ENCODE results near the gene ATP8A1.

Gene ATP8A1

GRCh38 chr4:42425146-42426065 is 231.5 kb downstream of the ATP8A1 start:
- Histone ChIP-seq H3K79me2 (ENCODE audit: insufficient read depth, low read length) (no peaks in the 10 kb centered on the region), H4K20me1 (ENCODE audit: insufficient read depth, low read length) (no peaks in the 10 kb centered on the region), H3K9me3 (ENCODE audit: insufficient read depth, low read length, severe bottlenecking) (no peaks in the 10 kb centered on the region), H3K9ac (ENCODE audit: low read depth, low read length) (no peak overlapping the region), H3K27me3 (ENCODE audit: insufficient read depth, low read length, poor library complexity) (no peaks in the 10 kb centered on the region), H3K27ac (ENCODE audit: low read length) (no peak overlapping the region), H2AFZ (ENCODE audit: low read depth, low read length) (no peak overlapping the region), H3K4me2 (ENCODE audit: insufficient read depth, low read length) (no peak overlapping the region), H3K36me3 (ENCODE audit: insufficient read depth, low read length) (no peaks in the 10 kb centered on the region), H3K4me3 (ENCODE audit: low read depth in 1 of 2, low read length in 2 of 2) (no peak overlapping the region), H3K4me1 (ENCODE audit: insufficient read depth, low read length) (no peaks in the 10 kb centered on the region)
- TF ChIP-seq CTCF (IDR thresholded peaks at IDR 0.05; ENCODE audit: borderline replicate concordance, extremely low read depth, low read length, poor library complexity, severe bottlenecking) (no peak), EZH2 (IDR thresholded peaks at IDR 0.05; ENCODE audit: borderline replicate concordance, low read depth, low read length, severe bottlenecking) (no peak)
- DNase-seq (no peak), ATAC-seq (ENCODE audit: insufficient read depth, low read depth) (no peak)

- H4K20me1 ChIP-seq (ENCODE audit: insufficient read depth, low read length): no peaks in the 10 kb centered on the region
- H3K4me3 ChIP-seq (ENCODE audit: low read depth in 1 of 2, low read length in 2 of 2): no peak overlapping the region
- no peak overlapping the region for H3K4me2 ChIP-seq (ENCODE audit: insufficient read depth, low read length)
- H3K9me3 ChIP-seq (ENCODE audit: insufficient read depth, low read length, severe bottlenecking): no peaks in the 10 kb centered on the region
- H3K4me1 ChIP-seq (ENCODE audit: insufficient read depth, low read length): no peaks in the 10 kb centered on the region
- H3K27ac ChIP-seq (ENCODE audit: low read length): no peak overlapping the region
- TF ChIP-seq EZH2 (IDR thresholded peaks at IDR 0.05; ENCODE audit: borderline replicate concordance, low read depth, low read length, severe bottlenecking): no peak
- TF ChIP-seq CTCF (IDR thresholded peaks at IDR 0.05; ENCODE audit: borderline replicate concordance, extremely low read depth, low read length, poor library complexity, severe bottlenecking): no peak
- DNase-seq (no peak), ATAC-seq (ENCODE audit: insufficient read depth, low read depth) (no peak)
- H3K9ac ChIP-seq (ENCODE audit: low read depth, low read length): no peak overlapping the region
- H3K27me3 ChIP-seq (ENCODE audit: insufficient read depth, low read length, poor library complexity): no peaks in the 10 kb centered on the region
- no peaks in the 10 kb centered on the region for H3K36me3 ChIP-seq (ENCODE audit: insufficient read depth, low read length)
- H2AFZ ChIP-seq (ENCODE audit: low read depth, low read length): no peak overlapping the region
- no peaks in the 10 kb centered on the region for H3K79me2 ChIP-seq (ENCODE audit: insufficient read depth, low read length)
Observed at GRCh38 chr4:42420140-42420539, 236.8 kb downstream of the ATP8A1 start.

- Histone ChIP-seq H3K4me1 (ENCODE audit: insufficient read depth, low read length) (no peaks in the 10 kb centered on the region), H2AFZ (ENCODE audit: low read depth, low read length) (no peak overlapping the region), H3K27me3 (ENCODE audit: insufficient read depth, low read length, poor library complexity) (no peaks in the 10 kb centered on the region), H4K20me1 (ENCODE audit: insufficient read depth, low read length) (no peaks in the 10 kb centered on the region), H3K4me2 (ENCODE audit: insufficient read depth, low read length) (no peak overlapping the region), H3K9me3 (ENCODE audit: insufficient read depth, low read length, severe bottlenecking) (no peaks in the 10 kb centered on the region), H3K27ac (ENCODE audit: low read length) (no peak overlapping the region), H3K9ac (ENCODE audit: low read depth, low read length) (no peak overlapping the region), H3K36me3 (ENCODE audit: insufficient read depth, low read length) (no peaks in the 10 kb centered on the region), H3K79me2 (ENCODE audit: insufficient read depth, low read length) (no peaks in the 10 kb centered on the region), H3K4me3 (ENCODE audit: low read depth in 1 of 2, low read length in 2 of 2) (no peak overlapping the region)
- ATAC-seq (ENCODE audit: insufficient read depth, low read depth): no peak
- no peak for DNase-seq
- no peak for TF ChIP-seq CTCF (IDR thresholded peaks at IDR 0.05; ENCODE audit: borderline replicate concordance, extremely low read depth, low read length, poor library complexity, severe bottlenecking)
- no peak for TF ChIP-seq EZH2 (IDR thresholded peaks at IDR 0.05; ENCODE audit: borderline replicate concordance, low read depth, low read length, severe bottlenecking)
Observed at GRCh38 chr4:42417550-42417949, 239.4 kb downstream of the ATP8A1 start.
